GM21367 (cell line): Measurements from ENCODE around the gene ACAA2.

Source experiments
- ATAC-seq: cut with Tn5 transposase; IDR thresholded peaks from one replicate; pipeline ENCODE4 v1.9.1; 2021; ENCODE audit not compliant: unreplicated experiment

Gene ACAA2

DNA sequence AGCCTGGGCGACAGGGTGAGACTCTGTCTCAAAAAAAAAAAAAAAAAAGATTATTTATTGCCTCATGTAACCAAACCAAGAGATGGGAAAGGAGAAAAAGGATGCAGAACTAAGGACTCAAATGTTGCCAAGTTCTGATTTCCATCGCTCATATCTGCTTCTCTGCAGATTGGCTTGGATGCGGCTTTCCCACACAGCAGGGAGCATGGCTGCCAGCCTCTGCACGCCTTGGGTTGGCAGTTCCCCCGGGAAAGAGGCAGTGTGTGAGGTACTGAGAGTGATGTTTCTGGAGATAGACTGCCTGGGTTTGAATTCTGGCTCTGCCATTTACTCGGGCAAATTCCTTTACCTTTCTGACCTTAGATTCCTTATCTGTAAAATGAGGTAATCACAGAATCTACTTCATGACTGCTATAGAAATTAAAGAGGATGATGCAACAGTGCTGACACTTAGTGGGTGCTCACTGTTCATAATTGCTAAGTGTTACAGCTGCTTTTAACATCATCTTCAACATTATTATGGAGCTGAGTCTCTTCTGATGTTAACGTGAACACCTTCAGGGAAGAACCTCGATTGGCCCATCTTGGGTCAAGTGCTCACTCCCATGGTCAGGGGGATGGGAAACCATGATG, 68.8 kb downstream of the ACAA2 start:
- ATAC-seq, result no peak

- ATAC-seq, result no peak
These were observed 70.2 kb downstream of the ACAA2 start for GRCh38 chr18:49743117-49743567.

DNA sequence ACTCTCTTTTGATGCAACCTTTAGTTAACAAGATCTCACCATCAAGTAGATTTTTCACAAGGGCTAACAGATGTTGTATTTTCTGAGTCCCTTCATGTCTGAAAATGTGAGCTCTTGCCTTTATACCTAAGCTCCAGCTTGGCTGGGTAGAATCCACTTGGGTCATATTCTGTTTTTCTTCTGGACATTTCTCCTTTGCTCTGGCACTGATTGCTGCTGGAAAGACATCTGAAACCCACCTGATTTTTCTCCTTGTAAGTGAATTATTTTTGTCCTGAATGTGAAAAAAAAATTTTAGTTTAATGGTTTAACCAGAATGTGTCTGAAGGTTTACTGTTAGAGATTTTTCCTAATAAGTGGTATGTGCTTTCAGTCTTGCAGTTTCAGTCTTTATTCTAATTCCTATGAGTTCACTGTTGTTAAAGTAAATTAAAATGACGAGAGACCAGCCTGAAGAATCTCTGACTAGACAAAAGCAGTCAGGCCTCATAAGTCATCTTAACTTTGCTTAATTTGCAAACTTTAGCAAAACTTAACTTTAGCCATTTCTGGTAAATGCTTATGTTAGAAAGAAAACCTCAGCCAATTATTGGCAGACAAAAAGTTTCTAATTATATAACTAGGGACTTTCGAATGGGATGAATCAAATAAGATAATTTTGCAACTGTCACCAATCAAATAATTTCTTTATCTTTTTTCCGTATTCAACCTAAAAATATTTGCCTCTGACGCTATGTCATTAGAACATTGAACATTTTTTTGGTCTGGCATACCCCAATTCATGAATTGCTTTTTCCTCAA, 70.8 kb downstream of the ACAA2 start:
- ATAC-seq, result no peak

GRCh38 chr18:49739275-49739674, 74.1 kb downstream of the ACAA2 start:
- no peak for ATAC-seq

DNA sequence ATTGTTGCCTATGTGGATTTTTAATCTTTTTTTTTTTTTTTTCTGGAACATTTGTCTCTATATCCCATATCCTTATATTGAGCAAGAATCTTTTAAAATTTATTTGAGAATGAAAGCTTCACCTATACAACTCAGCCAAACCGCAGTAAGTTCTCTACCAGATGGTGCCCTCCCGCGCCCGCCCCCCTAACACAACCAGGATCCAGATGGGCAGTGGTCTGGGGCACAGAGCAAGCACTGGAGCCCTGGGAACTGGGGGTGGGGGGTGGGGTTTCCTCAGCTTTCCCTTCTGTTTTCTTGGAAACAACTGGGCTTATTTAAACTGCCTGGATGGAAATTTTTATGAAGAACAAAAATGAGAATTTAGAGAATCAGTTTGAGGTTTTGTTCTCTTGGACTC, 74.6 kb downstream of the ACAA2 start:
- ATAC-seq, result no peak

- ATAC-seq, result no peak
These were observed 78.5 kb downstream of the ACAA2 start for GRCh38 chr18:49734836-49735235.

GRCh38 chr18:49733896-49734585, 79.3 kb downstream of the ACAA2 start:
- no peak for ATAC-seq

- ATAC-seq, result no peak
These were observed 80.0 kb downstream of the ACAA2 start for GRCh38 chr18:49733321-49733720.
